Measurements from ENCODE around the gene NKAPD1. TPM values are rescaled to one million over a fixed set of nuclear protein-coding genes. Genes with fewer than 3 reads are reported as not detected.

The NKAPD1 gene
- polyA plus RNA-seq, 1 of the 3 experiments (the other 2 are of a cell fraction) = 9.2 TPM

DNA sequence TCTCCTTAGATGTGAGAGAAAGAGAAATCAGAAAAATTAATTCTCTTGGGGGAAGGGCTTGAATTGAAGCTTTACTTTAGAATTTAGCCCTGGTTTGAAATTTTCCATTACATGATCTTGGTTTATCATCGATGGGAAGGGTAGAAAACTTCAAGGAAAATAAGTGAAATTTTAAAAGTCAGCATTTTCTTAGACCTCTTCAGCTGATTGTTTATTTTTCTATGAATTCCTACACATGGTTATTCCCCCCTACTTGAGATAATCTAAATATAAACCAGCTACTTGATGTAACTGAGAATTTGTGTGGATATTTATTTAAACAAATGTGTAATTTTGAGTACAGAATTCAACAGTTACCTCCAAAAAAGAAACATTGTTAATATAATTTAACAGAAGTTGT, 11.2 kb upstream of the NKAPD1 start:
- ChIA-PET CTCF (interaction anchor here (0.6 kb wide), 1 partner anchor 51 kb away, joined by 3 read pairs; no protein-coding TSS in a partner anchor), POLR2A (no interaction called here)
- peaks cover 39 to 50% of the 10 kb centered on the region in 2 experiments for H3K36me3 ChIP-seq (replicated peaks in 1 of 2; ENCODE audit: control insufficient read depth in 1 of 2, insufficient read depth in 2 of 2, low read length in 1 of 2)
- no peak overlapping the region for H3K4me2 ChIP-seq
- no peaks in the 10 kb centered on the region for H3K9me3 ChIP-seq
- DNase-seq = no peak
- no peaks in the 10 kb centered on the region for H3K4me1 ChIP-seq (ENCODE audit: control insufficient read depth in 1 of 2, insufficient read depth in 2 of 2, low read depth in 1 of 2, low read length in 1 of 2)
- H3K79me2 ChIP-seq (ENCODE audit: insufficient read depth) = no peaks in the 10 kb centered on the region
- no peaks in the 10 kb centered on the region for H3K27me3 ChIP-seq (ENCODE audit: insufficient read depth)
- H3K4me3 ChIP-seq (ENCODE audit: low read depth in 2 of 2, low read length in 1 of 2) = no peak overlapping the region
- 60% methylated on average over 1 of the region's 1 CpG for WGBS (ENCODE audit: low lambda C conversion rate)
- H3K9me2 ChIP-seq = no peaks in the 10 kb centered on the region
- TF ChIP-seq, protein P1, sequence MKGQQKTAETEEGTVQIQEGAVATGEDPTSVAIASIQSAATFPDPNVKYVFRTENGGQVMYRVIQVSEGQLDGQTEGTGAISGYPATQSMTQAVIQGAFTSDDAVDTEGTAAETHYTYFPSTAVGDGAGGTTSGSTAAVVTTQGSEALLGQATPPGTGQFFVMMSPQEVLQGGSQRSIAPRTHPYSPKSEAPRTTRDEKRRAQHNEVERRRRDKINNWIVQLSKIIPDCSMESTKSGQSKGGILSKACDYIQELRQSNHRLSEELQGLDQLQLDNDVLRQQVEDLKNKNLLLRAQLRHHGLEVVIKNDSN (IDR thresholded peaks at IDR 0.05; ENCODE audit: borderline replicate concordance, low read depth) = no peak
- no peak for TF ChIP-seq FOSL2 (IDR thresholded peaks at IDR 0.05; ENCODE audit: borderline replicate concordance, low read depth)
- no peak overlapping the region for H3K27ac ChIP-seq (ENCODE audit: low read depth in 2 of 2, low read length in 1 of 2)
- no peaks in the 10 kb centered on the region for H4K20me1 ChIP-seq (ENCODE audit: insufficient read depth)
- no peak overlapping the region for H2AFZ ChIP-seq (ENCODE audit: low read depth)
- H3F3A ChIP-seq (replicated peaks; ENCODE audit: insufficient read depth) = peaks cover 11% of the 10 kb centered on the region
- no peak overlapping the region for H3K9ac ChIP-seq

DNA sequence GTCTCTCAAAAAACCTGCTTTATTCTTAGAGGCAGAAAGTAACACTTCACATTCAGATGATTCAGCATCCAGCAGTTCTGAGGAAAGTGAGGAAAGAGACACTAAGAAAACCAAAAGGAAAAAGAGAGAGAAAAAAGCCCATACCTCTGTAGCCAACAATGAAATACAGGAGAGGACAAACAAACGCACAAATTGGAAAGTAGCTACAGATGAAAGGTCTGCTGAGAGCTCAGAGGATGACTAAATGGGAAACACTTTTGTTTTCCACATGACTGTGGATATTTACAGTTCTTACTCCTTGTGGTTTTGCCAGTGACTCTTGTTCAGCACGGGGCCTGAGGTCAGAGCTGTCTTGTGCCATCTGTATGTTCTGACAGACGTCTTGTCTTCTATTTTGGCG, 8.6 kb downstream of the NKAPD1 start:
- Histone ChIP-seq H3K4me2 (no peak overlapping the region), H3K4me1 (ENCODE audit: control insufficient read depth in 1 of 2, insufficient read depth in 2 of 2, low read depth in 1 of 2, low read length in 1 of 2) (peaks cover 0 to 12% of the 10 kb centered on the region in 2 experiments; a peak in 2 of 4 replicates)
- POLR2A ChIA-PET = no interaction called here

More for the DNA sequence above, 8.6 kb downstream of the NKAPD1 start:
- H3K36me3 ChIP-seq (replicated peaks in 1 of 2; ENCODE audit: control insufficient read depth in 1 of 2, insufficient read depth in 2 of 2, low read length in 1 of 2) = peaks cover 56 to 61% of the 10 kb centered on the region in 2 experiments
- H3K9me3 ChIP-seq = no peaks in the 10 kb centered on the region
- no peak overlapping the region for H3K4me3 ChIP-seq (ENCODE audit: low read depth in 2 of 2, low read length in 1 of 2)
- peaks cover 44% of the 10 kb centered on the region for H3K79me2 ChIP-seq (ENCODE audit: insufficient read depth)
- no peaks in the 10 kb centered on the region for H3K9me2 ChIP-seq
- no peaks in the 10 kb centered on the region for H4K20me1 ChIP-seq (ENCODE audit: insufficient read depth)
- no peak overlapping the region for H3K9ac ChIP-seq
- peak overlapping the region in 1 of 2 experiments; percentile 50; a peak in 2 of 4 replicates for H3K27ac ChIP-seq (ENCODE audit: low read depth in 2 of 2, low read length in 1 of 2)
- no peak overlapping the region for H2AFZ ChIP-seq (ENCODE audit: low read depth)
- peaks cover 61% of the 10 kb centered on the region for H3F3A ChIP-seq (replicated peaks; ENCODE audit: insufficient read depth)
- CTCF ChIA-PET = interaction anchor here (1.2 kb wide), 1 partner anchor 27 kb away, joined by 3 read pairs; no protein-coding TSS in a partner anchor
- no peak for DNase-seq
- H3K27me3 ChIP-seq (ENCODE audit: insufficient read depth) = no peaks in the 10 kb centered on the region
- TF ChIP-seq, protein P2, sequence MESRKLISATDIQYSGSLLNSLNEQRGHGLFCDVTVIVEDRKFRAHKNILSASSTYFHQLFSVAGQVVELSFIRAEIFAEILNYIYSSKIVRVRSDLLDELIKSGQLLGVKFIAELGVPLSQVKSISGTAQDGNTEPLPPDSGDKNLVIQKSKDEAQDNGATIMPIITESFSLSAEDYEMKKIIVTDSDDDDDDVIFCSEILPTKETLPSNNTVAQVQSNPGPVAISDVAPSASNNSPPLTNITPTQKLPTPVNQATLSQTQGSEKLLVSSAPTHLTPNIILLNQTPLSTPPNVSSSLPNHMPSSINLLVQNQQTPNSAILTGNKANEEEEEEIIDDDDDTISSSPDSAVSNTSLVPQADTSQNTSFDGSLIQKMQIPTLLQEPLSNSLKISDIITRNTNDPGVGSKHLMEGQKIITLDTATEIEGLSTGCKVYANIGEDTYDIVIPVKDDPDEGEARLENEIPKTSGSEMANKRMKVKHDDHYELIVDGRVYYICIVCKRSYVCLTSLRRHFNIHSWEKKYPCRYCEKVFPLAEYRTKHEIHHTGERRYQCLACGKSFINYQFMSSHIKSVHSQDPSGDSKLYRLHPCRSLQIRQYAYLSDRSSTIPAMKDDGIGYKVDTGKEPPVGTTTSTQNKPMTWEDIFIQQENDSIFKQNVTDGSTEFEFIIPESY (IDR thresholded peaks at IDR 0.05; ENCODE audit: borderline replicate concordance, low read depth) = no peak
- TF ChIP-seq EP300 (IDR thresholded peaks at IDR 0.05; ENCODE audit: borderline replicate concordance in 1 of 2, low read depth in 1 of 2, low read length in 1 of 2) = no peak
- TF ChIP-seq TAF1 (IDR thresholded peaks at IDR 0.05; ENCODE audit: borderline replicate concordance, low read depth, low read length) = no peak
- TF ChIP-seq SIN3A (IDR thresholded peaks at IDR 0.05; ENCODE audit: borderline replicate concordance, low read depth, low read length) = no peak
- TF ChIP-seq, protein P3, sequence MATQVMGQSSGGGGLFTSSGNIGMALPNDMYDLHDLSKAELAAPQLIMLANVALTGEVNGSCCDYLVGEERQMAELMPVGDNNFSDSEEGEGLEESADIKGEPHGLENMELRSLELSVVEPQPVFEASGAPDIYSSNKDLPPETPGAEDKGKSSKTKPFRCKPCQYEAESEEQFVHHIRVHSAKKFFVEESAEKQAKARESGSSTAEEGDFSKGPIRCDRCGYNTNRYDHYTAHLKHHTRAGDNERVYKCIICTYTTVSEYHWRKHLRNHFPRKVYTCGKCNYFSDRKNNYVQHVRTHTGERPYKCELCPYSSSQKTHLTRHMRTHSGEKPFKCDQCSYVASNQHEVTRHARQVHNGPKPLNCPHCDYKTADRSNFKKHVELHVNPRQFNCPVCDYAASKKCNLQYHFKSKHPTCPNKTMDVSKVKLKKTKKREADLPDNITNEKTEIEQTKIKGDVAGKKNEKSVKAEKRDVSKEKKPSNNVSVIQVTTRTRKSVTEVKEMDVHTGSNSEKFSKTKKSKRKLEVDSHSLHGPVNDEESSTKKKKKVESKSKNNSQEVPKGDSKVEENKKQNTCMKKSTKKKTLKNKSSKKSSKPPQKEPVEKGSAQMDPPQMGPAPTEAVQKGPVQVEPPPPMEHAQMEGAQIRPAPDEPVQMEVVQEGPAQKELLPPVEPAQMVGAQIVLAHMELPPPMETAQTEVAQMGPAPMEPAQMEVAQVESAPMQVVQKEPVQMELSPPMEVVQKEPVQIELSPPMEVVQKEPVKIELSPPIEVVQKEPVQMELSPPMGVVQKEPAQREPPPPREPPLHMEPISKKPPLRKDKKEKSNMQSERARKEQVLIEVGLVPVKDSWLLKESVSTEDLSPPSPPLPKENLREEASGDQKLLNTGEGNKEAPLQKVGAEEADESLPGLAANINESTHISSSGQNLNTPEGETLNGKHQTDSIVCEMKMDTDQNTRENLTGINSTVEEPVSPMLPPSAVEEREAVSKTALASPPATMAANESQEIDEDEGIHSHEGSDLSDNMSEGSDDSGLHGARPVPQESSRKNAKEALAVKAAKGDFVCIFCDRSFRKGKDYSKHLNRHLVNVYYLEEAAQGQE (IDR thresholded peaks at IDR 0.05; ENCODE audit: low read depth, low read length) = no peak
- no peak for TF ChIP-seq MEF2A (IDR thresholded peaks at IDR 0.05; ENCODE audit: borderline replicate concordance, low read depth)
- no peak for TF ChIP-seq RXRA (IDR thresholded peaks at IDR 0.05; ENCODE audit: borderline replicate concordance, low read depth)
- TF ChIP-seq, protein P1 (IDR thresholded peaks at IDR 0.05; ENCODE audit: borderline replicate concordance, low read depth) = no peak
- TF ChIP-seq RAD21 (IDR thresholded peaks at IDR 0.05; ENCODE audit: low read length) = no peak
- no peak for TF ChIP-seq EZH2phosphoT487 (IDR thresholded peaks at IDR 0.05; ENCODE audit: borderline replicate concordance, low read depth)
- TF ChIP-seq FOXJ3 (CRISPR knock-in tag; IDR thresholded peaks at IDR 0.05) = no peak
- TF ChIP-seq RFX5 (IDR thresholded peaks at IDR 0.05; ENCODE audit: low read length) = no peak
- TF ChIP-seq, protein P4, sequence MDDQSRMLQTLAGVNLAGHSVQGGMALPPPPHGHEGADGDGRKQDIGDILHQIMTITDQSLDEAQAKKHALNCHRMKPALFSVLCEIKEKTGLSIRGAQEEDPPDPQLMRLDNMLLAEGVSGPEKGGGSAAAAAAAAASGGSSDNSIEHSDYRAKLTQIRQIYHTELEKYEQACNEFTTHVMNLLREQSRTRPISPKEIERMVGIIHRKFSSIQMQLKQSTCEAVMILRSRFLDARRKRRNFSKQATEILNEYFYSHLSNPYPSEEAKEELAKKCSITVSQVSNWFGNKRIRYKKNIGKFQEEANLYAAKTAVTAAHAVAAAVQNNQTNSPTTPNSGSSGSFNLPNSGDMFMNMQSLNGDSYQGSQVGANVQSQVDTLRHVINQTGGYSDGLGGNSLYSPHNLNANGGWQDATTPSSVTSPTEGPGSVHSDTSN (IDR thresholded peaks at IDR 0.05) = no peak
- no peak for TF ChIP-seq YY1 (IDR thresholded peaks at IDR 0.05; ENCODE audit: low read depth)
- no peak for TF ChIP-seq MXI1 (IDR thresholded peaks at IDR 0.05; ENCODE audit: low read depth, low read length)
- TF ChIP-seq FOSL2 (IDR thresholded peaks at IDR 0.05; ENCODE audit: borderline replicate concordance, low read depth) = no peak
- TF ChIP-seq GATA2 (CRISPR knock-in tag; IDR thresholded peaks at IDR 0.05) = no peak
- TF ChIP-seq SMC3 (IDR thresholded peaks at IDR 0.05; ENCODE audit: low read depth, low read length) = no peak
- no peak for TF ChIP-seq CHD2 (IDR thresholded peaks at IDR 0.05; ENCODE audit: low read length, partially characterized antibody)
- 64% methylated on average over 4 of the region's 4 CpGs for WGBS (ENCODE audit: low lambda C conversion rate)
